ENCODE measurements around the gene POU2F1. TPM values are rescaled to one million over a fixed set of nuclear protein-coding genes. Genes with fewer than 3 reads are reported as not detected.
A peak's percentile ranks its signal among the peaks of the same experiment; 100 is the strongest.

POU2F1 gene
- total RNA-seq, 2 donors from 2014 or later = 6.2 to 13.5 TPM

DNA sequence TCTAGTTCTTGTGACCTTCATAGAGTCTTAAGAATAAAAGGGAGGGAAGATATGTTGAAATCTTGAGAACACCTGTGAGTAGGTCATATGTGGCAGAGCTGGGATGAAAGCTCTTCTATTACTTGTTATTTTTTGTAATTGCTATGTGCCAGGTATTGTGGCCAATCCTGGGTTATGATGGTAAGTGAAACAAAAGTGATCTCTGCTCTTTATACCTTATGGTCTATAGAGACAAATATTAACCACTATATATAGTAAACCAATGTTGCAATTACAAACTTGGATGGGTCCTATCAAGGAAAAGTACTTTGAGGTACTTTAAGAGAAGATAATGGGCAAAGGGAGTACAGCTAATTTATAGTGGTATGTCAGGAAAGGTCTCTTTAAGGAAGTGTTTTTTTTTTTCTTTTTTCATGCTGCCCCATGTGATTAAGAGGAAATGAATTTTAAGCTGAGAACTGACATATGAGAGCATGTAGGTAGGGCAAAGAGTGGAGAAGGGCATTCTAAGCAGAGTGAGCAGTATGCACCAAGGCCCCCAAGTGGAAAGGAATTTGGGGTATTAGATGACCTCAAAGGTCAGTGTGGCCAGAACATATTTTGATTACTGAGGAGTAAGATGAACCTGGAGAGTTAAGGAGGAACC, 43.3 kb downstream of the POU2F1 start:
- no peaks in the 10 kb centered on the region for H3K27me3 ChIP-seq
- H3K9me3 ChIP-seq = no peaks in the 10 kb centered on the region
- no peaks in the 10 kb centered on the region for H3K4me1 ChIP-seq
- no peak overlapping the region for H3K4me3 ChIP-seq
- intact Hi-C loops (cut with DNase I) = loop anchor here (10.0 kb wide), 1 partner anchor 271 kb away; no protein-coding TSS in a partner anchor
- H3K27ac ChIP-seq = no peak overlapping the region
- peak; percentile 47 for ATAC-seq
- no peak for TF ChIP-seq POLR2A (IDR thresholded peaks at IDR 0.05)
- TF ChIP-seq, protein P1, sequence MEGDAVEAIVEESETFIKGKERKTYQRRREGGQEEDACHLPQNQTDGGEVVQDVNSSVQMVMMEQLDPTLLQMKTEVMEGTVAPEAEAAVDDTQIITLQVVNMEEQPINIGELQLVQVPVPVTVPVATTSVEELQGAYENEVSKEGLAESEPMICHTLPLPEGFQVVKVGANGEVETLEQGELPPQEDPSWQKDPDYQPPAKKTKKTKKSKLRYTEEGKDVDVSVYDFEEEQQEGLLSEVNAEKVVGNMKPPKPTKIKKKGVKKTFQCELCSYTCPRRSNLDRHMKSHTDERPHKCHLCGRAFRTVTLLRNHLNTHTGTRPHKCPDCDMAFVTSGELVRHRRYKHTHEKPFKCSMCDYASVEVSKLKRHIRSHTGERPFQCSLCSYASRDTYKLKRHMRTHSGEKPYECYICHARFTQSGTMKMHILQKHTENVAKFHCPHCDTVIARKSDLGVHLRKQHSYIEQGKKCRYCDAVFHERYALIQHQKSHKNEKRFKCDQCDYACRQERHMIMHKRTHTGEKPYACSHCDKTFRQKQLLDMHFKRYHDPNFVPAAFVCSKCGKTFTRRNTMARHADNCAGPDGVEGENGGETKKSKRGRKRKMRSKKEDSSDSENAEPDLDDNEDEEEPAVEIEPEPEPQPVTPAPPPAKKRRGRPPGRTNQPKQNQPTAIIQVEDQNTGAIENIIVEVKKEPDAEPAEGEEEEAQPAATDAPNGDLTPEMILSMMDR (IDR thresholded peaks at IDR 0.05) = no peak
- H3K36me3 ChIP-seq (replicated peaks in 1 of 2; ENCODE audit: insufficient read depth in 1 of 2, low read depth in 2 of 2) = no peaks in the 10 kb centered on the region
- no peak for DNase-seq

DNA sequence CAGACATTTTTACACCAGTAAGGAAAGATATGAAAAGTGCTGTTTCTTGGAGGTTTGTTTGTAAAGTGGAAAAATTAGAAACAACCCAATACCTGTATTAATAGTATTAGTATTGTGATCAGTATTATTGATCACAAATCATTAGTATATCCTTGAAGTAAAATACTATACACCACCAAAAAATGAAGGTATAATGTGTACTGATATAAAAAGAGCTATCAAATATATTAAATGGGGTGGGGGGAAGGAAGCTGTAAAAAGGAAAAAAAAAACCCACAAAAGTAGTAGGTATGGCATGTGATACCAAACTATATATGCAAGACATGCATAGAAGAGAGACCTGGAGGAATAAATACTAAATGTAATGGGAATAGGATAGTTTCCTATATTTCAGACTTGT, 46.3 kb downstream of the POU2F1 start:
- H3K9me3 ChIP-seq = no peaks in the 10 kb centered on the region
- intact Hi-C loops (cut with DNase I) = loop anchor here (5.0 to 10.0 kb wide), 2 partner anchors 175 to 268 kb away; no protein-coding TSS in a partner anchor
- H3K36me3 ChIP-seq (replicated peaks in 1 of 2; ENCODE audit: insufficient read depth in 1 of 2, low read depth in 2 of 2) = no peaks in the 10 kb centered on the region
- TF ChIP-seq POLR2A (IDR thresholded peaks at IDR 0.05) = no peak
- TF ChIP-seq, protein P1 (IDR thresholded peaks at IDR 0.05) = no peak
- no peaks in the 10 kb centered on the region for H3K27me3 ChIP-seq
- no peak overlapping the region for H3K4me3 ChIP-seq
- no peak overlapping the region for H3K27ac ChIP-seq
- DNase-seq (no peak), ATAC-seq (no peak)
- H3K4me1 ChIP-seq = no peaks in the 10 kb centered on the region

DNA sequence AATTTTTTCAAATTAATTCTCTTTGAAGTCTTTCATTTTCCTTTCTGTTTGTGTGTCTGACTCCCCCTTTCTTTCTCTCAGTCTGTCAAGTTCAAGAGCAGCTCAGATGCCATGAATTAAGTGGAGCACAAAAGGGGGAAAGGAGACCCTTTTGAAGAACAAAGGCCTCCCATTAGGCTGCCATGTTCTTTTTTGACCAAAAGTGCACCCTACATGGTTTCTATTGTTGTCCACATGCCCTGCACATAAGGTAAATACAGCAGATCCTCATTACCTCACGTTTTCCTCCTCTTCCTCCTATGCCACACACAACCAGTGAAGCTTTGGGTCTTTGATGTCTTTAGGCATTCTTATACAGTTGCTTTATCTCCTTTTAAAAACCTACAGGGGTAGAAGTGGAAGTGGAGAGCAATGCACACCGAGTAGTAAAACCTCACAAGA, 47.7 kb downstream of the POU2F1 start:
- WGBS, 2 donors = 55 to 71% methylated on average over 2 of the region's 2 CpGs
- Histone ChIP-seq H3K36me3 (replicated peaks in 1 of 2; ENCODE audit: insufficient read depth in 1 of 2, low read depth in 2 of 2) (no peaks in the 10 kb centered on the region), H3K9me3 (no peaks in the 10 kb centered on the region), H3K27me3 (no peaks in the 10 kb centered on the region), H3K4me1 (no peaks in the 10 kb centered on the region), H3K4me3 (no peak overlapping the region), H3K27ac (no peak overlapping the region)
- intact Hi-C loops (cut with DNase I) = loop anchor here (5.0 to 10.0 kb wide), 2 partner anchors 174 to 266 kb away; no protein-coding TSS in a partner anchor
- TF ChIP-seq POLR2A (IDR thresholded peaks at IDR 0.05) = no peak
- TF ChIP-seq, protein P1 (IDR thresholded peaks at IDR 0.05) = no peak
- DNase-seq (no peak), ATAC-seq (no peak)

DNA sequence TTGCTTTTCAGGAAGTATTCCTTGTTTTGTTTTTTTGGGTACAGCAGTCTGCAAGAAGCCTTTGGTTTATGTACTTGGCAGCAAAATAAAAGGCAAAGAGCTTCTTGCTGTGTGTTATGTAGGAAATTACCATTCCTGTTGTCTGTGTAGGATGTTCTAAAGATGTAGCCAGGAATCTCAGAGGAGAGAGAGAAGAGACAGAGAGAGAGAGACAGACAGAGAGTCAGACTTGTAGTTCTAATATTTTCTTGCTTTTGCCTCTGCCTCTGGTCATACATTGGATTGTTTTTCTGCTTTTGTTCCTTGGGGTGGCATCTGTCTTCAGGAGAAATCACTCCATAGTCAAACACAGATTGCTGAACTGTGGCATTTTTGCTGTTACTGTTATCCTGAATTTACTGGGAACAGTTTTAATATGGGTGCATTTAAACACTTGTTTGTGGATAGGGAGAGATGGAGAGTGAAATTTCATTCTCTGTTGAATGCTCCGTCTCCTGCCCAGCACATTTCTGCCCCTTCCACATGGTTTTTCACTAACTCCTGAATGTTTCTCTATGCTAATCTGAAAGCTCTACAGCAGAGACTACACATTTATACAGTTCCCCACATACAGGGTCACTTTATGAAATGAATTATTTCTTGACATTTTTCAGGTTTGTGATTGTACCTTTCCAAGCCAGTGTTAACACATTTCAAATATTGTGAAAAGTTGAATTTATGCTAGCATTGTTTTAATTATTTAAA, 49.8 kb downstream of the POU2F1 start:
- no peaks in the 10 kb centered on the region for H3K27me3 ChIP-seq
- TF ChIP-seq POLR2A (IDR thresholded peaks at IDR 0.05) = no peak
- TF ChIP-seq, protein P1 (IDR thresholded peaks at IDR 0.05) = no peak
- H3K36me3 ChIP-seq (replicated peaks in 1 of 2; ENCODE audit: insufficient read depth in 1 of 2, low read depth in 2 of 2) = no peaks in the 10 kb centered on the region
- H3K27ac ChIP-seq = no peak overlapping the region
- H3K4me1 ChIP-seq = no peaks in the 10 kb centered on the region
- H3K9me3 ChIP-seq = no peaks in the 10 kb centered on the region
- intact Hi-C loops (cut with DNase I) = no loop called here
- H3K4me3 ChIP-seq = no peak overlapping the region
- 80 to 88% methylated on average over 1 of the region's 1 CpG for WGBS, 2 donors
- ATAC-seq = no peak
- DNase-seq = no peak

Data from body of pancreas (tissue), 4 donors.